Stimulated activated naive CD8-positive, alpha-beta T cell treated with anti-CD3 and anti-CD28 coated beads, Interleukin-15, Interleukin-2, amounts not matched to agents 100 ng/mL and 50 ng/mL, for 24 hours (primary cell): Measurements from ENCODE around the gene LMO4.

Experiments used
- H3K27ac Mint-ChIP-seq: one replicate; pipeline ENCODE4 v1.8.0; 2021; ENCODE audit warnings: mild to moderate bottlenecking, mixed read lengths
- H3K27me3 Mint-ChIP-seq: one replicate; pipeline ENCODE4 v1.8.0; 2021; ENCODE audit warnings: mixed read lengths
- H3K36me3 Mint-ChIP-seq: one replicate; pipeline ENCODE4 v1.8.0; 2021; ENCODE audit warnings: low read depth, mixed read lengths
- H3K4me1 Mint-ChIP-seq: one replicate; pipeline ENCODE4 v1.8.0; 2021; ENCODE audit warnings: low read depth, mixed read lengths
- H3K4me3 Mint-ChIP-seq: one replicate; pipeline ENCODE4 v1.8.0; 2021; ENCODE audit warnings: mild to moderate bottlenecking, mixed read lengths
- H3K9me3 Mint-ChIP-seq: one replicate; pipeline ENCODE4 v1.8.0; 2021; ENCODE audit warnings: mixed read lengths

The LMO4 gene

GRCh38 chr1:87307931-87308330 is 20.7 kb upstream of the LMO4 start:
- Mint-ChIP-seq H3K36me3 (no peaks in the 10 kb centered on the region), H3K4me1 (no peaks in the 10 kb centered on the region), H3K9me3 (no peaks in the 10 kb centered on the region), H3K4me3 (no peak overlapping the region), H3K27me3 (no peaks in the 10 kb centered on the region), H3K27ac (no peak overlapping the region)

- Mint-ChIP-seq H3K27ac (no peak overlapping the region), H3K27me3 (peaks cover 12% of the 10 kb centered on the region), H3K36me3 (no peaks in the 10 kb centered on the region), H3K4me1 (peaks cover 5% of the 10 kb centered on the region), H3K9me3 (no peaks in the 10 kb centered on the region), H3K4me3 (no peak overlapping the region)
These were observed 14.6 kb upstream of the LMO4 start for GRCh38 chr1:87314091-87314490.

GRCh38 chr1:87318056-87318650 is 10.5 kb upstream of the LMO4 start:
- Mint-ChIP-seq H3K27me3 (peaks cover 15% of the 10 kb centered on the region), H3K4me3 (no peak overlapping the region), H3K27ac (peak overlapping the region; percentile 2), H3K36me3 (no peaks in the 10 kb centered on the region), H3K9me3 (no peaks in the 10 kb centered on the region), H3K4me1 (peaks cover 5% of the 10 kb centered on the region)

- Mint-ChIP-seq H3K9me3 (no peaks in the 10 kb centered on the region), H3K27me3 (peaks cover 15% of the 10 kb centered on the region), H3K4me1 (peaks cover 5% of the 10 kb centered on the region), H3K36me3 (no peaks in the 10 kb centered on the region), H3K27ac (no peak overlapping the region), H3K4me3 (no peak overlapping the region)
These were observed 9.9 kb upstream of the LMO4 start for GRCh38 chr1:87318806-87319205.

- Mint-ChIP-seq H3K4me1 (peaks cover 26% of the 10 kb centered on the region), H3K9me3 (no peaks in the 10 kb centered on the region), H3K27ac (no peak overlapping the region), H3K4me3 (no peak overlapping the region), H3K36me3 (no peaks in the 10 kb centered on the region), H3K27me3 (peaks cover 3% of the 10 kb centered on the region)
These were observed 2.5 kb upstream of the LMO4 start for GRCh38 chr1:87325982-87326738.

- Mint-ChIP-seq H3K4me3 (peak overlapping the region; percentile 84), H3K9me3 (no peaks in the 10 kb centered on the region), H3K4me1 (peaks cover 37% of the 10 kb centered on the region), H3K27me3 (no peaks in the 10 kb centered on the region), H3K36me3 (peaks cover 7% of the 10 kb centered on the region), H3K27ac (peak overlapping the region; percentile 89)
These were observed 1.1 kb upstream of the LMO4 start for GRCh38 chr1:87327376-87328271.

GRCh38 chr1:87329051-87329525 is 408 bp downstream of the LMO4 start:
- Mint-ChIP-seq H3K36me3 (peaks cover 11% of the 10 kb centered on the region), H3K9me3 (no peaks in the 10 kb centered on the region), H3K4me1 (peaks cover 51% of the 10 kb centered on the region), H3K4me3 (peak overlapping the region; percentile 84), H3K27me3 (no peaks in the 10 kb centered on the region), H3K27ac (peak overlapping the region; percentile 83)

GRCh38 chr1:87329526-87330056 is 911 bp downstream of the LMO4 start:
- H3K4me1 Mint-ChIP-seq, result peaks cover 56% of the 10 kb centered on the region
- H3K27me3 Mint-ChIP-seq, result no peaks in the 10 kb centered on the region
- no peaks in the 10 kb centered on the region for H3K9me3 Mint-ChIP-seq

GRCh38 chr1:87330057-87330884 is 1.6 kb downstream of the LMO4 start:
- H3K27ac Mint-ChIP-seq, result peak overlapping the region; percentile 82
- peaks cover 11% of the 10 kb centered on the region for H3K36me3 Mint-ChIP-seq
- H3K4me3 Mint-ChIP-seq, result peak overlapping the region; percentile 84
- peaks cover 60% of the 10 kb centered on the region for H3K4me1 Mint-ChIP-seq
- H3K27me3 Mint-ChIP-seq, result no peaks in the 10 kb centered on the region
- H3K9me3 Mint-ChIP-seq, result no peaks in the 10 kb centered on the region

More at GRCh38 chr1:87329526-87330056, 911 bp downstream of the LMO4 start:
- H3K27ac Mint-ChIP-seq, result peak overlapping the region; percentile 82
- peak overlapping the region; percentile 84 for H3K4me3 Mint-ChIP-seq
- peaks cover 11% of the 10 kb centered on the region for H3K36me3 Mint-ChIP-seq

- Mint-ChIP-seq H3K9me3 (no peaks in the 10 kb centered on the region), H3K36me3 (peaks cover 11% of the 10 kb centered on the region), H3K27ac (peak overlapping the region; percentile 80), H3K4me1 (peaks cover 64% of the 10 kb centered on the region), H3K27me3 (no peaks in the 10 kb centered on the region), H3K4me3 (peak overlapping the region; percentile 84)
These were observed 2.2 kb downstream of the LMO4 start for GRCh38 chr1:87330885-87331364.

GRCh38 chr1:87331365-87332241 is 2.9 kb downstream of the LMO4 start:
- H3K4me1 Mint-ChIP-seq, result peaks cover 66% of the 10 kb centered on the region
- H3K36me3 Mint-ChIP-seq, result peaks cover 11% of the 10 kb centered on the region
- no peaks in the 10 kb centered on the region for H3K9me3 Mint-ChIP-seq
- H3K4me3 Mint-ChIP-seq, result peak overlapping the region; percentile 84
- H3K27ac Mint-ChIP-seq, result peak overlapping the region; percentile 80
- H3K27me3 Mint-ChIP-seq, result no peaks in the 10 kb centered on the region

- H3K27me3 Mint-ChIP-seq, result no peaks in the 10 kb centered on the region
- peak overlapping the region; percentile 84 for H3K4me3 Mint-ChIP-seq
- no peaks in the 10 kb centered on the region for H3K9me3 Mint-ChIP-seq
- H3K27ac Mint-ChIP-seq, result peak overlapping the region; percentile 96
- peaks cover 20% of the 10 kb centered on the region for H3K36me3 Mint-ChIP-seq
- H3K4me1 Mint-ChIP-seq, result peaks cover 76% of the 10 kb centered on the region
These were observed 5.1 kb downstream of the LMO4 start for GRCh38 chr1:87333692-87334347.
